SIG-M5 treated with dmso at 0.1 percent for 504 hours (cell line): ENCODE measurements around the gene AMIGO2.
A peak's percentile ranks its signal among the peaks of the same experiment; 100 is the strongest.

Experiments used
- DNase-seq: peaks from one replicate; lab custom pipeline; 2025; ENCODE audit not compliant: unreplicated experiment; lab: John Stamatoyannopoulos, UW

Gene AMIGO2

GRCh38 chr12:47098099-47098498 is 18.3 kb upstream of the AMIGO2 start:
- DNase-seq: no peak

GRCh38 chr12:47097276-47097896 is 17.6 kb upstream of the AMIGO2 start:
- no peak for DNase-seq

GRCh38 chr12:47095446-47096236 is 15.9 kb upstream of the AMIGO2 start:
- no peak for DNase-seq

GRCh38 chr12:47094804-47095203 is 15.0 kb upstream of the AMIGO2 start:
- DNase-seq: no peak

GRCh38 chr12:47091009-47091408 is 11.2 kb upstream of the AMIGO2 start:
- no peak for DNase-seq

- DNase-seq: no peak
These were observed 8.5 kb upstream of the AMIGO2 start for GRCh38 chr12:47088021-47088944.

- DNase-seq: no peak
These were observed 7.4 kb upstream of the AMIGO2 start for GRCh38 chr12:47087088-47087688.

- peak; percentile 29 for DNase-seq
These were observed 6.1 kb upstream of the AMIGO2 start for GRCh38 chr12:47085815-47086252.

GRCh38 chr12:47084172-47084571 is 4.4 kb upstream of the AMIGO2 start:
- no peak for DNase-seq

- peak; percentile 57 for DNase-seq
These were observed 3.2 kb upstream of the AMIGO2 start for GRCh38 chr12:47082796-47083621.

- DNase-seq: no peak
These were observed 2.5 kb upstream of the AMIGO2 start for GRCh38 chr12:47082283-47082682.

- DNase-seq: peak; percentile 58
These were observed 1.2 kb upstream of the AMIGO2 start for GRCh38 chr12:47080725-47081502.

GRCh38 chr12:47079981-47080724 is 394 bp upstream of the AMIGO2 start:
- DNase-seq: peak; percentile 24

- DNase-seq: no peak
These were observed 859 bp downstream of the AMIGO2 start for GRCh38 chr12:47078733-47079467.

GRCh38 chr12:47078086-47078395 is 1.7 kb downstream of the AMIGO2 start:
- DNase-seq: no peak

- no peak for DNase-seq
These were observed 2.3 kb downstream of the AMIGO2 start for GRCh38 chr12:47077206-47078085.
